Measurements from ENCODE around the gene DNM1.

The DNM1 gene

DNA sequence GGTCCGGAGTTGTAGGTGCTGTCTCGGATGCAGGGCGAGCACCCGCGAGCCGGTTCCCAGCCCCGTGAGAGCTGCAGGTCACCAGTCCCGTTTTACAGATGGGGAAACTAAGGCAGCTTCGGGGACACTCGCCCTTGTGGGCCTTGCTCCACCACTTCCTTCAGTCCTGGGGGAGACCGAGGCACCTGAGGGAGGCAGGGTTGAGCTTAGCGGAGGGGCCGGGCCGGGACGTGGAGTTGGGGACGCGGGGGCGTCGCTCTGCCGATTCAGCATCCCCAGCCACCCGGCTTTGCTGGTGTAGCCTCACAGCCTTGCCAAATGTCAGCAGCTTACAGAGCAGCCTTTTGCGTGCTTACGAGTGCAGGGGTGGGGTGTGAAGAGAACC, 42.6 kb upstream of the DNM1 start:
- peak overlapping the region; percentile 81 for H3K4me3 ChIP-seq (ENCODE audit: low read depth, low read length)
- ChIA-PET POLR2A (interaction anchor here (0.6 to 1.3 kb wide), 2 partner anchors 9 to 42 kb away, joined by 3 read pairs; no protein-coding TSS in a partner anchor), CTCF (interaction anchor here (1.7 to 2.4 kb wide), 2 partner anchors 27 to 43 kb away, joined by 5 to 9 read pairs; no protein-coding TSS in a partner anchor)
- TF ChIP-seq, protein P1, sequence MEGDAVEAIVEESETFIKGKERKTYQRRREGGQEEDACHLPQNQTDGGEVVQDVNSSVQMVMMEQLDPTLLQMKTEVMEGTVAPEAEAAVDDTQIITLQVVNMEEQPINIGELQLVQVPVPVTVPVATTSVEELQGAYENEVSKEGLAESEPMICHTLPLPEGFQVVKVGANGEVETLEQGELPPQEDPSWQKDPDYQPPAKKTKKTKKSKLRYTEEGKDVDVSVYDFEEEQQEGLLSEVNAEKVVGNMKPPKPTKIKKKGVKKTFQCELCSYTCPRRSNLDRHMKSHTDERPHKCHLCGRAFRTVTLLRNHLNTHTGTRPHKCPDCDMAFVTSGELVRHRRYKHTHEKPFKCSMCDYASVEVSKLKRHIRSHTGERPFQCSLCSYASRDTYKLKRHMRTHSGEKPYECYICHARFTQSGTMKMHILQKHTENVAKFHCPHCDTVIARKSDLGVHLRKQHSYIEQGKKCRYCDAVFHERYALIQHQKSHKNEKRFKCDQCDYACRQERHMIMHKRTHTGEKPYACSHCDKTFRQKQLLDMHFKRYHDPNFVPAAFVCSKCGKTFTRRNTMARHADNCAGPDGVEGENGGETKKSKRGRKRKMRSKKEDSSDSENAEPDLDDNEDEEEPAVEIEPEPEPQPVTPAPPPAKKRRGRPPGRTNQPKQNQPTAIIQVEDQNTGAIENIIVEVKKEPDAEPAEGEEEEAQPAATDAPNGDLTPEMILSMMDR (IDR thresholded peaks at IDR 0.05; ENCODE audit: insufficient read depth, low read length, missing control alignments), result no peak
- no peak for DNase-seq (ENCODE audit: low read depth, low spot score)

- CTCF ChIA-PET, result interaction anchor here (0.8 to 2.4 kb wide), 4 partner anchors 19 to 44 kb away, joined by 3 to 9 read pairs (median 4); no protein-coding TSS in a partner anchor
- peak overlapping the region; percentile 81; the same call in 1 of the 2 replicates for H3K4me3 ChIP-seq (ENCODE audit: low read depth, low read length)
Measured at GRCh38 chr9:128161215-128161902, 41.8 kb upstream of the DNM1 start.

DNA sequence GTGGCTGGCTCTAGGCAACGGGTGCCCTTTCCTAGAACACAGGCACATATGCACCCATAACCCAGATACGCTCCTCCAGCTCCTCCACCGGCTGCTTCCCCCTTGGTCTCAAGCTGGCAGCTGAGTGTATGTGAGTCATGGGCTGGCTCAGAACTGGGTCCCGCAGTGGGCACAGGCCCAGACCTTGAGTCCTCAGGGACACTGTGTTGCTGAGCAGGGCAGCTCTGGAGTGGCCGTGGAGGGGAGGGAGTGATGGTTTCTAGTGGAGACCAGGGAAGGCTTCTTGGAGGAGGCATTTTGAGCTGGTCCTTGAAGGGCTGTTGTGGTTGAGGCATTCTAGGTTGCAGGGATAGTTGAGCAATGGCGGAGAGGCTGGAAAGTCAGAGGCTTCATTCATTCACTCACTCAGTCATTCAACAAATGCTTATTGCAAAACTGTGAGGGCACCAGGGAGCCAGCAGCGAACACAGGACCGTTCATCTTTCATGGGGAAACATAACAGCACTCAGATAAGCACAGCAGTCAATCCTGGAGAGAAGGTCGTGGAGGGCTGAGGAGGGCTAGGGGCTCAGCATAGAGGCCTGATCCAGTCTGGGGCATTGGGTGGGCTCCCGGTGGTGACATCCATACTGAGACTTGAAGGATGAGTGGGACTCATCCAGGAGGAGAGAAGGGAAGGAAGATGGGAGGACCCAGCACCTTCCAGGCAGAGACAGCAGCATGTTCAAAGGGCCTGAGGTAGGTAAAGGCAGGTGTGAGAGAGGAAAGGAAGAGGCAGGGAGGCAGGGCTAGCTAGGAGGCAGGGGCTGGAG, 40.8 kb upstream of the DNM1 start:
- TF ChIP-seq, protein P1 (IDR thresholded peaks at IDR 0.05; ENCODE audit: insufficient read depth, low read length, missing control alignments), result no peak
- ChIA-PET POLR2A (no interaction called here), CTCF (interaction anchor here (0.8 to 1.1 kb wide), 3 partner anchors 12 to 21 kb away, joined by 3 read pairs; no protein-coding TSS in a partner anchor)
- no peak overlapping the region for H3K4me3 ChIP-seq (ENCODE audit: low read depth, low read length)
- no peak for DNase-seq (ENCODE audit: low read depth, low spot score)

More at GRCh38 chr9:128161215-128161902, 41.8 kb upstream of the DNM1 start:
- no peak for DNase-seq (ENCODE audit: low read depth, low spot score)
- POLR2A ChIA-PET, result interaction anchor here (0.6 to 1.3 kb wide), 2 partner anchors 8 to 41 kb away, joined by 3 read pairs; no protein-coding TSS in a partner anchor
- TF ChIP-seq, protein P1 (IDR thresholded peaks at IDR 0.05; ENCODE audit: insufficient read depth, low read length, missing control alignments), result no peak

GRCh38 chr9:128163027-128163515, 40.1 kb upstream of the DNM1 start:
- H3K4me3 ChIP-seq (ENCODE audit: low read depth, low read length), result no peak overlapping the region
- no peak for DNase-seq (ENCODE audit: low read depth, low spot score)
- ChIA-PET CTCF (interaction anchor here (0.6 to 1.7 kb wide), 3 partner anchors 12 to 28 kb away, joined by 3 to 5 read pairs (median 3); no protein-coding TSS in a partner anchor), POLR2A (no interaction called here)
- TF ChIP-seq, protein P1 (IDR thresholded peaks at IDR 0.05; ENCODE audit: insufficient read depth, low read length, missing control alignments), result no peak

DNA sequence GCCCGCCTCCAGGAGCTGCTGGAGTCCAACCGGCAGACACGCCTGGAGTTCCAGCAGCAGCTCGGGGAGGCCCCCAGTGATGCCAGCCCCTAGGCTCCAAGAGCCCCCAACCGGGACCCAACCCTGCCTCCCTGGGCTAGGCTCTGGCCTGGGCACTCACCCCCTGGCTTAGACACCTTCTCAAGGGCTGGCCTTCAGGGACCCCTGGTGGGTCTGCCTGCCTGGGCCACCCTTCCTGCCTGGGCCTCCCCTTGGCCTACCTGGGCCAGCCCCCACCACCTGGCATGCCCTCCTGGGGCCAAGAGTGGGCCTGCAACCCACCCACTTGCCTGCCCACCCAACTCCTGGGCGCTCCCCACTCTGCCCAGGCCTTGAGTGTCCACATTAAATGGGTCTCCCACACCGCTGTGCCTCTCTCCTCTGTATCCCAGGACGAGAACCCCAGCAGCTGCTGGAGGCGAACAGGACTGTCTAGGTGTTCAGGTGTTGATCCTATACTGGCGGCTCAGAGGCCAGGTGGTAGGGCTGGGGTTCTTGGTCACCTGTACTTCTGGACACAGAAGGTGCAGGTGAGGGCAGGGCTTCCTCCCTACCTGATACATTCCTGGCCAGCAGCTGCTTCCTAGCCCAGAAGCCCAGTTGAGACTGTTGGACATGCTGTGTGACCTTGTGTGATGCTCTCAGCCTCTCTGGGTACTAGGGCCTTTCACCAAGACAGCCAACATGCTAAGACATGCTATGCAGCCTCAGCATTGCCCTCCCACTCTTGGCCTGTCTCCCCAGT, 39.5 kb upstream of the DNM1 start:
- TF ChIP-seq, protein P1 (IDR thresholded peaks at IDR 0.05; ENCODE audit: insufficient read depth, low read length, missing control alignments), result no peak
- H3K4me3 ChIP-seq (ENCODE audit: low read depth, low read length), result no peak overlapping the region
- CTCF ChIA-PET, result interaction anchor here (0.6 to 1.7 kb wide), 5 partner anchors 11 to 44 kb away, joined by 3 to 5 read pairs (median 3); no protein-coding TSS in a partner anchor
- no peak for DNase-seq (ENCODE audit: low read depth, low spot score)
- POLR2A ChIA-PET, result no interaction called here

Data from AG04449 (cell line).